Esophagus squamous epithelium (tissue), 5 donors: ENCODE data around the gene BRSK2. TPM values are rescaled to one million over a fixed set of nuclear protein-coding genes. Genes with fewer than 3 reads are reported as not detected.
"Not testable (repeated sequence)": the region's sequence is repeated elsewhere in the genome, so short reads cannot be mapped to it uniquely, and the experiment has no call there.

Experiments used
- DNase-seq: peaks from one replicate; lab custom pipeline; 2025; lab: John Stamatoyannopoulos, UW
- H3K27ac ChIP-seq, 4 donors: fragments of 200-600 bp; sonication (generic); one replicate each; pipeline ENCODE4 v1.5.1; 2016 to 2019; ENCODE audit warnings: mild to moderate bottlenecking in 1 of 4
- H3K27me3 ChIP-seq, 4 donors: fragments of 200-600 bp; sonication (generic); 1 replicate in 3 of 4; 2 replicates in 1 of 4; pipeline versions ENCODE4 v1.5.1 to v1.6.0; 2017 to 2021; ENCODE audit warnings: antibody characterized with exemption in 1 of 4
- H3K36me3 ChIP-seq, 3 donors: fragments of 200-600 bp; sonication (generic); one replicate each; pipeline ENCODE4 v1.5.1; 2016 to 2019
- H3K4me1 ChIP-seq, 3 donors: fragments of 200-600 bp; sonication (generic); one replicate each; pipeline ENCODE4 v1.5.1; 2017 to 2019
- H3K4me3 ChIP-seq, 4 donors: fragments of 200-600 bp; sonication (generic); 1 replicate in 3 of 4; 2 replicates in 1 of 4; pipeline ENCODE4 v1.5.1; 2016 to 2019; ENCODE audit warnings: mild to moderate bottlenecking in 2 of 4, moderate library complexity in 1 of 4
- H3K9me3 ChIP-seq, 3 donors: fragments of 200-600 bp; sonication (generic); one replicate each; pipeline ENCODE4 v1.5.1; 2016 to 2019
- CTCF ChIP-seq, 6 experiments: fragments of 450-650 bp in 4 of 6; fragments of 200-600 bp in 2 of 6; sonication (generic) in 2 of 6; IDR thresholded peaks; one replicate each; pipeline ENCODE4 v1.5.1; 2016 to 2019; ENCODE audit warnings: antibody characterized with exemption in 6 of 6, mild to moderate bottlenecking in 4 of 6, moderate library complexity in 4 of 6
- POLR2A ChIP-seq, 4 donors: fragments of 450-650 bp; IDR thresholded peaks; one replicate each; pipeline ENCODE4 v1.6.1; 2017; ENCODE audit warnings: antibody characterized with exemption in 4 of 4, mild to moderate bottlenecking in 4 of 4, moderate library complexity in 3 of 4
- WGBS, 2 donors: methylation state at CpG; one replicate each; pipeline ENCODE4 v1.1.5; 2018; 5-methylcytosine and 5-hydroxymethylcytosine counted together
- intact Hi-C: fragments of 100-400 bp; cut with DNase I; formaldehyde crosslinking; loops from one replicate; pipeline ENCODE4 v1.15.0; 2022
- total RNA-seq, 4 donors: library from RNA; depleted of rRNA; stranded (reverse); fragments of >200 nt; gene quantifications; one replicate each; pipeline ENCODE4 v1.1.0, GENCODE V29; 2016
- donor health status: DM: yes; HTN: yes; CAD: no.

BRSK2 gene
- total RNA-seq, 4 donors from 2014 or later = 0.23 to 1.3 (median 0.35) TPM; not detected in 1

DNA sequence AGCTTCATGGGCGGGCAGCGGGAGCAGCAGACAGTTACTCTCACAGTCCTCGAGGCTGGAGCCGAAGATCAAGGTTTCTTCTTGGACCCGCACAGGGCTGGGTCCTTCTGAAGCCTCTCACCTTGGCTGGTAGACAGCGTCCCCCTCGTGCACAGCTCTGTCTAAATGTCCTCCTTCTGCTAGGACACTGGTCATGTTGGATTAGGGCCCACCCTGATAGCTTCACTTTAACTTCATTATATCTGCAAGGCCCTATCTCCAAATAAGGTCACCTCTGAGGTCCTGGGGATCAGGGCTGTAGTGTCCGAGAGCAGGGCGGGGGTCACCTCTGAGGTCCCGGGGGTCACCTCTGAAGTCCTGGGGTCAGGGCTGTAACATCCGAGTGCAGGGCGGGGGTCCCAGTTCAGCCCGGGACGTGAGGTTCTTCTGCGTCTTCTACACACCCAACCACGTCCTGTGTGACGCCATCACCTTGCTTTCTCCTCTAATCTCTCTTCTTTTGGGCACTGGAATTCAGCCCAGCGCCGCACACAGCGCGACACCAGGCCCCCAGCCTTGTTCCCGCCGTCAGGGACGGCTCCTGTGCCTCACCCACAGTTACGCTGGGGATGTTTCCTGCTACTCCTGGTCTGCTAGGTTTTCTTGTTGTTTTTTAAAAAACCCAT, 46.2 kb upstream of the BRSK2 start:
- TF ChIP-seq CTCF (IDR thresholded peaks at IDR 0.05) = no peak
- Histone ChIP-seq H3K9me3 (no peaks in the 10 kb centered on the region), H3K27me3 (peaks cover 0 to under 1% (median 0%) of the 10 kb centered on the region in 4 donors), H3K27ac (no peak overlapping the region), H3K4me3 (no peak overlapping the region), H3K36me3 (no peaks in the 10 kb centered on the region), H3K4me1 (peaks cover 0 to 3% (median 0%) of the 10 kb centered on the region in 3 donors)
- DNase-seq = no peak
- intact Hi-C loops = no loop called here
- WGBS, 2 donors = 60 to 75% methylated on average over 20 of the region's 25 CpGs

GRCh38 chr11:1344056-1344635, 45.6 kb upstream of the BRSK2 start:
- H3K9me3 ChIP-seq = no peaks in the 10 kb centered on the region
- H3K27ac ChIP-seq = no peak overlapping the region
- H3K27me3 ChIP-seq = peaks cover 0 to 7% (median 0%) of the 10 kb centered on the region in 4 donors
- peaks cover 0 to 3% (median 0%) of the 10 kb centered on the region in 3 donors for H3K4me1 ChIP-seq
- intact Hi-C loops = no loop called here
- no peaks in the 10 kb centered on the region for H3K36me3 ChIP-seq
- no peak for DNase-seq
- 78 to 80% methylated on average over 12 to 25 of the region's 26 CpGs for WGBS, 2 donors
- TF ChIP-seq POLR2A (IDR thresholded peaks at IDR 0.05) = no peak
- no peak for TF ChIP-seq CTCF (IDR thresholded peaks at IDR 0.05)
- H3K4me3 ChIP-seq = no peak overlapping the region

GRCh38 chr11:1345737-1346513, 43.8 kb upstream of the BRSK2 start:
- intact Hi-C loops = no loop called here
- no peak for DNase-seq
- Histone ChIP-seq H3K4me1 (peaks cover 0 to 3% (median 0%) of the 10 kb centered on the region in 3 donors), H3K9me3 (no peaks in the 10 kb centered on the region), H3K4me3 (no peak overlapping the region), H3K36me3 (no peaks in the 10 kb centered on the region), H3K27me3 (peaks cover 0 to 25% (median 0%) of the 10 kb centered on the region in 4 donors), H3K27ac (no peak overlapping the region)
- TF ChIP-seq CTCF (IDR thresholded peaks at IDR 0.05) = no peak
- no peak for TF ChIP-seq POLR2A (IDR thresholded peaks at IDR 0.05)
- WGBS, 2 donors = 68 to 78% methylated on average over 13 to 22 of the region's 28 CpGs

- DNase-seq = no peak
- WGBS, 2 donors = 77 to 80% methylated on average over 20 to 23 of the region's 28 CpGs
- TF ChIP-seq CTCF (IDR thresholded peaks at IDR 0.05) (no peak), POLR2A (IDR thresholded peaks at IDR 0.05) (no peak)
- Histone ChIP-seq H3K4me3 (no peak overlapping the region), H3K27me3 (peaks cover 0 to 25% (median 0%) of the 10 kb centered on the region in 4 donors), H3K27ac (no peak overlapping the region), H3K9me3 (no peaks in the 10 kb centered on the region), H3K4me1 (peaks cover 0 to 3% (median 0%) of the 10 kb centered on the region in 3 donors), H3K36me3 (no peaks in the 10 kb centered on the region)
- intact Hi-C loops = no loop called here
Observed at GRCh38 chr11:1346669-1347390, 42.9 kb upstream of the BRSK2 start.

GRCh38 chr11:1347411-1347999, 42.2 kb upstream of the BRSK2 start:
- H3K4me3 ChIP-seq, DNase-seq, H3K9me3 ChIP-seq, H3K4me1 ChIP-seq, H3K27ac ChIP-seq, H3K36me3 ChIP-seq, intact Hi-C loops: not testable (repeated sequence)
- H3K27me3 ChIP-seq = peaks cover 0 to 25% (median 0%) of the 10 kb centered on the region in 4 donors
- WGBS, 2 donors = 81 to 91% methylated on average over 6 to 10 of the region's 18 CpGs
